Astrocyte (in vitro differentiated cells and primary cell): Measurements from ENCODE around the gene AK8.

ENCODE experiments used
- EZH2 ChIP-seq: IDR thresholded peaks from 2 replicates; pipeline ENCODE4 v1.6.1; 2012; ENCODE audit warnings: mild to moderate bottlenecking, low read length, inconsistent platforms; ENCODE audit not compliant: insufficient read depth
- TF ChIP-seq, protein P1 (sequence below): IDR thresholded peaks from 2 replicates; pipeline ENCODE4 v1.5.1; 2011; ENCODE audit warnings: low read depth, mild to moderate bottlenecking, inconsistent platforms, low read length, moderate library complexity; ENCODE audit not compliant: insufficient read depth

DNA sequence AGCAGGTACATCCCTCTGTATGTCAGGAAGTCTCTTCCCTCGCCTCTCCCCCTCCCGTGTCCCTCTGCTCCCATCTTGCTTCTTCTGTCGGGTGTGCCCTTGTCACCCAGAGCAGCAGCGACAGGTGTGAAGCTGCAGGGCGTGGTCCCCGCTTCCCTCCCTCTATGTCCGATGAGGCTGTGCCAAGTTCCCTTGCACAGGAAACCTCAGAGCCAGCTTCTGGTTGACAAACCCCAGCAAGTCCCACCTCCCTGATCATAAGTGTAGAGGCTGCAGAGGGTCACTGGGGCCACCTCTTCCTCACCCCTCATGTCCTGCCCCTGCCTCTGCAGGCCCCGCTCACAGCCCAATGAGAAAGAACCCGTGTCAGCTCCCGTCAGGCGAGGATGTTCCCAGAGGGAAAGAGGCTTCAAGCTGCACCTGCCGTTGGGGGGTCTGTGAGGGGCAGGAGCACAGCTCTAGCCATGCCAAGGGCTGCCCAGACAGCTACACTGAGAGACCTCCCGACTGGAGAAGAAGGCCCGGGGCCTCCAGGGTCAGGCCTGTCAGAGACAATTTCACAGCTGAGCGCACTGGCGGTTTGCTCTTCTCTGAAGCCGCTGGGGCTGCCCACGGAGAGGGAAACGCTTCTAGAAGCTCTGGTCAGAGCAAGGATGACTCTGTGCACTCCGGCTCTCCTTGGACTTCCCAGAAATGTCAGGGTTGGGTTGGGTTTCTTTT, 73.3 kb downstream of the AK8 start:
- TF ChIP-seq, protein P1, sequence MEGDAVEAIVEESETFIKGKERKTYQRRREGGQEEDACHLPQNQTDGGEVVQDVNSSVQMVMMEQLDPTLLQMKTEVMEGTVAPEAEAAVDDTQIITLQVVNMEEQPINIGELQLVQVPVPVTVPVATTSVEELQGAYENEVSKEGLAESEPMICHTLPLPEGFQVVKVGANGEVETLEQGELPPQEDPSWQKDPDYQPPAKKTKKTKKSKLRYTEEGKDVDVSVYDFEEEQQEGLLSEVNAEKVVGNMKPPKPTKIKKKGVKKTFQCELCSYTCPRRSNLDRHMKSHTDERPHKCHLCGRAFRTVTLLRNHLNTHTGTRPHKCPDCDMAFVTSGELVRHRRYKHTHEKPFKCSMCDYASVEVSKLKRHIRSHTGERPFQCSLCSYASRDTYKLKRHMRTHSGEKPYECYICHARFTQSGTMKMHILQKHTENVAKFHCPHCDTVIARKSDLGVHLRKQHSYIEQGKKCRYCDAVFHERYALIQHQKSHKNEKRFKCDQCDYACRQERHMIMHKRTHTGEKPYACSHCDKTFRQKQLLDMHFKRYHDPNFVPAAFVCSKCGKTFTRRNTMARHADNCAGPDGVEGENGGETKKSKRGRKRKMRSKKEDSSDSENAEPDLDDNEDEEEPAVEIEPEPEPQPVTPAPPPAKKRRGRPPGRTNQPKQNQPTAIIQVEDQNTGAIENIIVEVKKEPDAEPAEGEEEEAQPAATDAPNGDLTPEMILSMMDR: no peak
- no peak for TF ChIP-seq EZH2
